ENCODE data around the gene PHACTR4. TPM values are rescaled to one million over a fixed set of nuclear protein-coding genes. Genes with fewer than 3 reads are reported as not detected.
A peak's percentile ranks its signal among the peaks of the same experiment; 100 is the strongest.

PHACTR4 gene
- total and polyA plus RNA-seq, 2 of the 13 experiments (the other 11 are each of a cell fraction or from before 2014, with no cell fraction given), result 13.9 to 17.1 TPM

GRCh38 chr1:28503117-28503516 is 133.6 kb downstream of the PHACTR4 start:
- H3K9me3 ChIP-seq (ENCODE audit: low read length), result no peaks in the 10 kb centered on the region
- H3K27me3 ChIP-seq (ENCODE audit: control insufficient read depth in 1 of 2, insufficient read depth in 2 of 2, low read length in 2 of 2), result no peaks in the 10 kb centered on the region; a peak in 1 of 5 replicates
- ChIA-PET POLR2A (no interaction called here), CTCF (ENCODE audit: low intra/inter-chr PET ratio, low total read pairs) (no interaction called here)
- DNase-seq (ENCODE audit: low spot score) (no peak), ATAC-seq (no peak), FAIRE-seq (no peak)
- no peaks in the 10 kb centered on the region for H4K20me1 ChIP-seq (ENCODE audit: insufficient read depth, low read length)
- H3K4me3 ChIP-seq (replicated peaks in 1 of 3; ENCODE audit: insufficient read depth in 1 of 3, low read depth in 2 of 3, low read length in 3 of 3), result no peak overlapping the region
- H3K9ac ChIP-seq (ENCODE audit: insufficient read depth, low read depth, low read length), result no peak overlapping the region
- H2AFZ ChIP-seq (ENCODE audit: low read length), result no peak overlapping the region
- H3K27ac ChIP-seq (ENCODE audit: extremely low read length, insufficient read depth, low read length), result no peak overlapping the region
- 62% methylated on average over 3 of the region's 3 CpGs for WGBS (ENCODE audit: low lambda C conversion rate)
- in situ Hi-C loops (cut with HindIII; ENCODE audit: extremely low pct_ligation_motif_present, low pct_unique_long_range_greater_than_20kb), result no loop called here
- H3K4me1 ChIP-seq (ENCODE audit: insufficient read depth, low read length), result peaks cover 11% of the 10 kb centered on the region
- H3K79me2 ChIP-seq (ENCODE audit: insufficient read depth, low read length), result peaks cover 29% of the 10 kb centered on the region
- no peak for TF ChIP-seq ZNF766 (CRISPR knock-in tag; IDR thresholded peaks at IDR 0.05; ENCODE audit: borderline replicate concordance)
- no TSS peak for BruUV-seq (replicated peaks)
- intact Hi-C loops (cut with micrococcal nuclease; ENCODE audit: unreplicated experiment), result no loop called here
- no peak overlapping the region for H3K4me2 ChIP-seq (ENCODE audit: low read depth, low read length)
- peaks cover under 1 to 16% of the 10 kb centered on the region in 2 experiments; a peak in 4 of 5 replicates for H3K36me3 ChIP-seq (replicated peaks in 1 of 2; ENCODE audit: control insufficient read depth in 1 of 2, insufficient read depth in 2 of 2, low read length in 2 of 2)

DNA sequence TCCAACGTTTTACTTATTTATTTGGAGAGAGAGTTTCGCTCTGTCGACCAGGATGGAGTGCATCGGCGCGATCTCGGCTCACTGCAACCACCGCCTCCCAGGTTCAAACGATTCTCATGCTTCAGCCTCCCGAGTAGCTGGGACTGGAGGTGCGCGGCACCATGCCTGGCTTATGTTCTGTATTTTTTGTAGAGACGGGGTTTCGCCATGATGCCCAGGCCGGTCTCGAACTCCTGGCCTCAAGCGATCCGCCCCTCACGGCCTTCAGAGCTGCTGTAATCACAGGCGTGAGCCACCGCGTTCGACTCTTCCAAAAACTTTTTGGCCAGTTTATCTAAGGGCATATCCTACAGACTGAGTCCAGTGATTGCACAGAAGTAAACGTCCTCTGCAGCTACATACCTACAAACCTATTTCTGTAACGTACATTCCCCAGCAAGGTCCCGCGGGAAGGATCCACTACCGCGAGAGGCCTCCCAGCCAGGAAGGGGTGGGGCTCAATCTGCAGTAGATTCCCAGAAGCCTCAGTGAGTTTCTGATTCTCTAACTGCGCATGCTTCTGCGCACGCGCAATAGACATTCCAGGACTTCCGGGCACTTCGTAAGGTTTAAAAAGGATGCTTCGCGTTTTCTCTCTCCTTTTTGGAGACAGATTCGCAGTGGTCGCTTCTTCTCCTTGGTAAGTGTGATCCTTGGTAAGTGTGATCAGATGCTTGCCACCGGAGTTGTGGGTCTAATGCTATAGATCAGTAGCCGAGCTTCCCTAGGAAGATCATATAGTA is 136.1 kb downstream of the PHACTR4 start, which contains the start of gene RCC1:
RCC1 (plus strand) TSS at position 638 of the 782 bp plus-strand sequence. CDS start 23,824 bp downstream, outside the sequence.
- DNase-seq (ENCODE audit: low spot score), result peak; percentile 99
- Histone ChIP-seq H3K9ac (ENCODE audit: insufficient read depth, low read depth, low read length) (peak within 1 kb of the TSS; percentile 99), H3K36me3 (replicated peaks in 1 of 2; ENCODE audit: control insufficient read depth in 1 of 2, insufficient read depth in 2 of 2, low read length in 2 of 2) (peaks cover 8 to 40% of the 10 kb centered on the region in 2 experiments), H3K79me2 (ENCODE audit: insufficient read depth, low read length) (peaks cover 49% of the 10 kb centered on the region), H3K4me3 (replicated peaks in 1 of 3; ENCODE audit: insufficient read depth in 1 of 3, low read depth in 2 of 3, low read length in 3 of 3) (peak within 1 kb of the TSS; percentile 95 to 97 (median 96)), H3K27me3 (ENCODE audit: control insufficient read depth in 1 of 2, insufficient read depth in 2 of 2, low read length in 2 of 2) (no peaks in the 10 kb centered on the region; a peak in 1 of 5 replicates), H3K4me2 (ENCODE audit: low read depth, low read length) (peak within 1 kb of the TSS; percentile 88), H4K20me1 (ENCODE audit: insufficient read depth, low read length) (peaks cover 19% of the 10 kb centered on the region), H3K4me1 (ENCODE audit: insufficient read depth, low read length) (peaks cover 36% of the 10 kb centered on the region), H3K9me3 (ENCODE audit: low read length) (no peaks in the 10 kb centered on the region), H3K27ac (ENCODE audit: extremely low read length, insufficient read depth, low read length) (peak within 1 kb of the TSS; percentile 86), H2AFZ (ENCODE audit: low read length) (peak within 1 kb of the TSS; percentile 8)
- CTCF ChIA-PET (ENCODE audit: low intra/inter-chr PET ratio, low total read pairs), result interaction anchor here (1.0 kb wide), 1 partner anchor 260 kb away, joined by 3 read pairs; no protein-coding TSS in a partner anchor
- BruUV-seq (replicated peaks), result TSS peak; percentile 98
- peak; percentile 97 for FAIRE-seq
- in situ Hi-C loops (cut with HindIII; ENCODE audit: extremely low pct_ligation_motif_present, low pct_unique_long_range_greater_than_20kb) (no loop called here), intact Hi-C loops (cut with micrococcal nuclease; ENCODE audit: unreplicated experiment) (no loop called here)
- peak; percentile 83 for ATAC-seq
- under 1% methylated on average over 37 of the region's 41 CpGs for WGBS (ENCODE audit: low lambda C conversion rate)
- POLR2A ChIA-PET, result interaction anchor here (0.6 to 5.8 kb wide), 30 partner anchors 8 to 780 kb away, joined by 3 to 62 read pairs (median 3); partner anchors contain the start of genes ATP5IF1, FAM76A, GMEB1 and MED18
- TF ChIP-seq GATAD1 (CRISPR knock-in tag; IDR thresholded peaks at IDR 0.05), result peak; percentile 84
- no peak for TF ChIP-seq CCAR2 (optimal IDR thresholded peaks at IDR 0.05; ENCODE audit: low read depth, low read length)
- TF ChIP-seq, protein P1, sequence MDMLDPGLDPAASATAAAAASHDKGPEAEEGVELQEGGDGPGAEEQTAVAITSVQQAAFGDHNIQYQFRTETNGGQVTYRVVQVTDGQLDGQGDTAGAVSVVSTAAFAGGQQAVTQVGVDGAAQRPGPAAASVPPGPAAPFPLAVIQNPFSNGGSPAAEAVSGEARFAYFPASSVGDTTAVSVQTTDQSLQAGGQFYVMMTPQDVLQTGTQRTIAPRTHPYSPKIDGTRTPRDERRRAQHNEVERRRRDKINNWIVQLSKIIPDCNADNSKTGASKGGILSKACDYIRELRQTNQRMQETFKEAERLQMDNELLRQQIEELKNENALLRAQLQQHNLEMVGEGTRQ (IDR thresholded peaks at IDR 0.05; ENCODE audit: low read depth, low read length), result no peak
- TF ChIP-seq, protein P1 (CRISPR knock-in tag; IDR thresholded peaks at IDR 0.05; ENCODE audit: borderline replicate concordance), result no peak
- TF ChIP-seq DNMT1 (CRISPR knock-in tag; IDR thresholded peaks at IDR 0.05), result no peak
- no peak for TF ChIP-seq ZNF530 (CRISPR knock-in tag; IDR thresholded peaks at IDR 0.05; ENCODE audit: low read depth)
- no peak; the same call in 1 of the 2 replicates for TF ChIP-seq HDAC1 (CRISPR knock-in tag; IDR thresholded peaks at IDR 0.05)
- TF ChIP-seq ZFP82 (CRISPR knock-in tag; IDR thresholded peaks at IDR 0.05; ENCODE audit: borderline replicate concordance), result 0 out of 2 replicates have a peak, but pooled peaks have one; percentile 3
- no peak for TF ChIP-seq TCF7L2 (IDR thresholded peaks at IDR 0.05; ENCODE audit: low read depth, low read length)
- TF ChIP-seq MAFF (IDR thresholded peaks at IDR 0.05; ENCODE audit: low read depth, low read length), result no peak
- TF ChIP-seq U2AF2 (IDR thresholded peaks at IDR 0.05; ENCODE audit: low read depth, low read length), result no peak
